Activated CD4-positive, alpha-beta T cell treated with anti-CD3 and anti-CD28 coated beads for 48 hours (primary cell): ENCODE results near the gene SRD5A1.
A peak's percentile ranks its signal among the peaks of the same experiment; 100 is the strongest.

Source experiments
- DNase-seq: peaks from one replicate; pipeline ENCODE4 v3.0.0-alpha.2; 2020

The SRD5A1 gene, protein sequence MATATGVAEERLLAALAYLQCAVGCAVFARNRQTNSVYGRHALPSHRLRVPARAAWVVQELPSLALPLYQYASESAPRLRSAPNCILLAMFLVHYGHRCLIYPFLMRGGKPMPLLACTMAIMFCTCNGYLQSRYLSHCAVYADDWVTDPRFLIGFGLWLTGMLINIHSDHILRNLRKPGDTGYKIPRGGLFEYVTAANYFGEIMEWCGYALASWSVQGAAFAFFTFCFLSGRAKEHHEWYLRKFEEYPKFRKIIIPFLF

DNA sequence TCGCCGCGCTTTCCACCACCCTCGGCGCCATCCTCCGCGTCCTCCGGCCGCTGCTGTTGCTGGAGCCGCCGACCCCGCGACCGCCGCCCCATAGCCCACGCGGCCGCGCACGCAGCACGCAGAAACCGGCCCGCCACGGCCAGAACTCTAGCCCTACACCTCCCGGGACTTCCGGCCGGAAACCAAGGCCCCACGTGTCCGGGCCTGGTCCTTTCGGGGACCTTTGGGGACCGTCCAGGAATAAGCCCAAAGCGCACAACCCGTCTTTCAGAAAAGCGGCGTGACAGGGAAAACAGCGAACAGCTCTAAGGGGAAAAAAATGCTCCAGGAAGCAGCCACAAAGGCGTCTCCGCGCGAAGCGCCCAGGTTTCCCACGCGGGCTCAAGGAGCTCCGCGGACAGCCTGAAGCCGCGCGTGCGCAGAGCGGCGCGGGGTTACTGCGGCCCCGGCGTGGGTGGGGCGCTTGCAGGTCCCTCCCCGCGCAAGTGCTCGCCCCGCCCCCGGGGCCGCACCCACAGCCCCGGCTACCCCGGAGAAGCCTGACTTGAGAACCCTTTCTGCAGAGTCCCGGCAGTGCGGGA lies at the start of gene SRD5A1, which contains the start of gene NSUN2:
Gene SRD5A1 (plus strand): TSS at position 553 of the 581 bp plus-strand sequence. CDS start 137 bp downstream, outside the sequence.
Gene NSUN2 (minus strand): TSS at position 157 of the 581 bp plus-strand sequence. CDS start 65 bp downstream, at position 92.
- peak; percentile 93 for DNase-seq

DNA sequence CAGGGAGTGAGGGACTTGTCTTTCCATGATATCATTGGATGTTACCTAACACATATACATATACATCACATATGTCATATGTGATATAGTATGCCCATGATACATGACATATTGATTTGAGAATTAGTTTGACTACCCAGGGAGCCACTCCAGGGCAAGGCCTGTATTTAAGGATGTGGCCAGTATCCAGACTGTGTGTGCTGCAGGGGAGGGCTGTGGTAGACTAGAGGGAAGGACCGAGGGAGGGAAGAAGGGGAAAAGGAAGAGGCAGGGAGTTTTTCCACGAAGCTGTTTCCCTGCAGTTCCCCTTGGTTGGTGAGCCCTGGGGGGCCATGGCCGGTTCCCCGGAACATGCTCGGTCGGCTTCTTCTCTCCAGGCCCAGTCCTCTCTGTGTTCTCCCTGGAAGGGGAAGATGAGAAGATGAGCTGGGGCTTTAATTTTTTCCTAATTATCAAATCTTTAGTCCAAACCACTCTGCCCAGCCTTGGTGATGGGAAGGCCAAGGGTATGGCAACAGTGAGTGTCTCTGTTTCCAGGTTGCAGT lies 49.1 kb upstream of the SRD5A1 start:
- no peak for DNase-seq

DNA sequence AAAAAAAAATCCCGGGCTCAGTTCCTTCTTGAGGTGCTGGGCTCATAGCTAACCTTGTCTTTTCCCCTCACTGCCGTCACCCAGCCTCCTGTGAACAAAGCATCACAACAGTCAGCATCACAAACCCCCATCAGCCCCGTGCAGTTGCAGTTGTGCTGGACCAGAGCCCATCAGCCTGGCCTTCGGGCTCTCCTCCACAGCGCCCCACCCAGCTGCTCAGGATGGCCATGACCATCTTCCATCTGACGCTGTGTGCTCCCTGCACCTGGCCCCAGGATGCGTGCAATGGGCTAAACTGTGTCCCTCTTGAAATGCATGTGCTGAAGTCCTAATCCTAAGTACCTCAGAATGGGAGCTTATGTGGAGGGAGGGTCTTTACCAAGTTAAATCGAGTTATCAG lies 48.5 kb upstream of the SRD5A1 start:
- no peak for DNase-seq

DNA sequence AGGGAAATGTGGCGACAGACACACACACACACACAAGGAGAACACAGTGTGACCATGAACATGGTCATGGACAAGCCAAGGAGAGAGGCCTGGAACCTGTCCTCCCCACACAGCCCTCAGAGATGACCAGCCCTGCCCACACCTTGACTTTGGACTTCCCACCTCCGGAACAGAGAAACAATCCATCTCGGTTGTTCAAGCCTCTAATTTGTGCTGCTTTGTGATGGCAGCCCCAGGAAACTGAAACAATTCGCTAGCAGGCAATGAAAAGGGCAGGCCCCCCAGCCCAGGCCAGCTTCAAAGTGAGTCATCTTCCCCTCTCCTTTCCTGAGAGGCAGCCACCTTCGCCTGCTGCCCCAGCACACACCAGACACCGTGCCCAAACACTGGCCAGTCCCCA lies 48.1 kb upstream of the SRD5A1 start:
- no peak for DNase-seq

DNA sequence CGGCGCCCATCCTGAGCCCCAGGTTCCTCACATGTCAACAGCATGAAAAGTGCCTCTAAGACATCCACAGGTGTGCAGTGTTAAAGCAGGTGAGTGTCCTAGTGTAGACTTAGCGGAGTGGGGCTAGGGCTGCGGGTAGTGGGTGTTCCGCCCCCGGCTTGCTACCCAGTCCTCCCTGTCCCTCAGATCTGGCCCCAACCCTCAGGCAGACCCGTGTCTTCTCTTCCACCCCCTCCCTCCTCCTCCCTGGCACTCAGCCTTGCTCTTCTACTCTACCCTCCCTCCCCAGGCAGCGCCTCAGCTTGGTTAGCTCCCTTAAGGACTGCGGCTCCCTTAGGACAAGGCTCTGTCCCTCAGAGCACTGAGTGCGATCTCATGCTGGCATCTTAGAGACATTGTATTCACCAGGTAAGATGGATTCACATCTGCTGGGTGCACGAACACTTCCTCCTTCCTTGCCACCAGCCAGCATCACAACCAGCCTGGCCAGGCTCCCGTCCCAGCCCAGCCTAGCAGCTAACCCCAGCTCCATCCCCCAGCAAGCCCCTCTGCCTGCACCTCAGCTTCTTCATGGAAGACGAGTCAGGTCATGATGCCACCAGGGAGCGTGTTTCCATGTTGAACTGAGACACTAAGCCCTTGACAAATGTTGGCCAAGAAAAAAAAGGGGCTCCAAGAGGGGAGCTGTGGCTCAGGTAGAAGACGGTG lies 47.1 kb upstream of the SRD5A1 start:
- DNase-seq: no peak

DNA sequence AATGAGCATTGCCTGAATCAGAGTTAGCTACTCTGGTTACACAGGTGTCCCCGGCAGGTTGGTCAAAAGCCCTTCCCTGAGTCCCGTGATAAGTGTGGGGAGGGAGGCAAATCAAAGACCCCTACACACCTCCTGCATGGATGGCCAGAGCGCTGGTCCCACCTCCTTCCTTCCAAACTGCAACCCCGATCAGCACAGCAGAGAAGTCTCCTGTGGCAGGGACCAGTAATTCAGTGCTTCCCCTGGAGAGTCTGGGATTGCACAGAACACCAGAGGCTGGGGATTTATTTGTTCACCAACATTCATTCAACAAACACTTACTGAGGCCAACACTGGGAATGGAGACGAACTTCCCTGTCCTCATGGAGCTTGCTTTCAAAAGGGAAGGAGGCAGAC lies 46.6 kb upstream of the SRD5A1 start:
- DNase-seq: no peak

DNA sequence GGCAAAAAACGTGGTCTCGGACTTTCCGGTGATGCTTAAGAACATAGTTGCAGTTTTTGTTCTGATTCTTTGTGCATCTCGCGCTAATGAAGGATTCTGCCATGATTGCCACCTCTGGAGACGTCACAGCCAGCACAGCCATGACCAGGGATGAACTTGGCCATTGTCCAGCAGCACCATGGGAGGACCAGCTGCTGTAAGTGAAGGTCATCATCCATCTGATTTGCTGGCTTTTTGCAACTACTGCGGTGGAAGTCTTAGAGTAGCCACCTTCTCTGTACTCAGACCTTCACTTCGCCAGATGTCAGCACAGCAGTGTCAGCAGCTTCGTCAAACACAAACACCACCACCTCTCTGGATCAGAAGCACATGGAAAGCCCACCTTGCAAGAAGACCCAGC lies 46.1 kb upstream of the SRD5A1 start:
- no peak for DNase-seq

DNA sequence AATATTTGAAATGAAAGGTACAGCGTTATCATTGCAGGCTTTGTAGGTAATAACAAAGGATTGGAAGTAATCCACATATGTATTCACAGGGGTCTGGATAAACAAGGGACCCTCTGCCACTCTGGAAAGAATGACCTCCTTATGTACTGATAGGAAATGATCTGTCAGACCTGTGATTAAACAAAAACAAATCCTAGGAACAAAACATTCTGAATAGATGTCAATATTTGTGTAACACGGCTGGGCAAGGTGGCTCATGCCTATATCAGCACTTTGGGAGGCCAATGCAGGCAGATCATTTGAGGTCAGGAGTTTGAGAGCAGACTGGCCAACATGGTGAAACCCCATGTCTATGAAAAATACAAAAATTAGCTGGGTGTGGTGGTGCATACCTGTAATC lies 42.7 kb upstream of the SRD5A1 start:
- DNase-seq: no peak

DNA sequence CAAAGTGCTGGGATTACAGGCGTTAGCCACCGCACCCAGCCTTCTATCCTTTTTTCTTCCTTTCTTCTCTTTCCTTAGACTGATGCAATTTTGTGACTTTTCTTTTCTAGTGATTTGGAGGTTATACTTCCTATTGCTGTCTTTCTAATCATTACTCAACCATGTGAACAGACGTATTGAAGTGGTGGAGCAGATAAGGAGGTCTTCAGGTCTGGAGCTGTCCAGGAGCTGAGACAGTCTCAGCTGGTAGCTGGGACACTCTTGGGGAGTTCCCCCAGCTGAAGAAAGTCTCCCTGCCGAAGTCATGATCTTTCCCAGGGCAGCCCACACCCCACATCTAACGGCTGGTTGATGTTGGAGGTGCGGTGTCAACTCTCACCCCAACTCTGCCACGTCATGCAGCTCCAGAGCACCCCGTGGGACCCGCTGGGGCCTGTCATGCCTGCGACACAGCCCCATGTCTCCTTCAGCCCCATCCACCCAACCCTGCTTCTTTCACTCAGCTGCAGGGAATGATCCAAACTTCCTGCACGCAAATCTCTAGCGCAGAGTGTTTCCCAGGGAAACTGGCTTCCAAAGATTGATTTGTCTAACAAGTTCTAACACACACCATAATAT lies 41.5 kb upstream of the SRD5A1 start:
- no peak for DNase-seq

DNA sequence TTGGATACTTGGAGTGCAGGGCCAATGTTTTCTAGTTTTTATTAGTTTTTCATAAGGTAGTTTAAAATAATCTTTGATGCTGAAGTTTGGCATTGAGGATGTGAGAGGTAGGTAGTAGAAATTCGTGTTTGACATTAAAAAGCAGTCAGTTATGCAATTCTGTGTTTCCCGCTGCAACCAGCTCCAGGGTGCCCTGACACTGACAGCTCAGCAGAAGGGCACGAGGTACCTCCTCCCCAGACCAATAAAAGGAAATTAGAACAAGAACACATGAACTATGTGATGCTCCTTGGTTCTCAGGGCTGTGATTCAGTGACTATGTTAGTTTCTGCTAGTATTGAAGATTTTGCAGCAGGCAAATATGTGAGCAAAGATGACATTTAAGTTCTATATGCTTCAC lies 40.6 kb upstream of the SRD5A1 start:
- DNase-seq: no peak

DNA sequence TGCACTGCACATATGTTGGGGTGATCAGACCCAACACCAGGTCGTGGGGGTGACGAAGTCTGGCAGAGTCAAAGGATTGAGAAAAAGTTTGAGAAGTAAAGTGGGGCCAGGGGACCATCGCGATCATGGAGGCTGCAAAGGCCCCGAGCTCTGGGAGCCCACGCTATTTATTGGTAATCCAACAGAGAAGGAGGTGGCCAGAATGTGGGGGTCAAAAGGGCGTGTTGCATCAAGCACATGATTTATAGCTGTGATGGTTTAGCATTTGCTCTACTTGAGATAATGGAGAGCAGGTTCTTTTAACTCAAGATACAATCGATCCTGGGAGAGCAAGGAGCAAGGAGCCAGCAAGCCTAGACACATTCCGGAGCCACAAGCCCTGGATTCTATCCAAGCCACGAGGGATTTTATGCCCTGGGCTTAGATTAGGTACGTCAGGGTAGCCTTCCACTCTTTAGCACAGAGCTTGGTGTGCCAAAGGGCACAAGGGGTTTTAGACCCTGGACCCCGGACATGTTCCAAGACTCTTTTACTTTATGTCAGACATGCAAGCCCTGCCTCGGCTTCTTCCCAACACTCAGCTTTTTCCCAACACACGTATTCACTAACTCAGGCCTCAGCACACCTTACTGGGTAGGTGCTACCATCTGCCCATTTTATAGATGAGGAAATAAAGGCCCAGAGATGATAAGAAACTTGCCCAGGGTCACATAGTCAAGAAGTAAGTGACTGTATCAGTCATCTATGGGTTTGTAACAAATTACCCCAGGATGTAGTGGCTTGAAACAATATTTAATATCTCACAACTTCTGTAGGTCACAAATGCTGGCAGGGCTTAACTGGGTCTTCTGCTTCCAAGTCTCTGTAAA lies 39.9 kb upstream of the SRD5A1 start:
- DNase-seq: no peak

DNA sequence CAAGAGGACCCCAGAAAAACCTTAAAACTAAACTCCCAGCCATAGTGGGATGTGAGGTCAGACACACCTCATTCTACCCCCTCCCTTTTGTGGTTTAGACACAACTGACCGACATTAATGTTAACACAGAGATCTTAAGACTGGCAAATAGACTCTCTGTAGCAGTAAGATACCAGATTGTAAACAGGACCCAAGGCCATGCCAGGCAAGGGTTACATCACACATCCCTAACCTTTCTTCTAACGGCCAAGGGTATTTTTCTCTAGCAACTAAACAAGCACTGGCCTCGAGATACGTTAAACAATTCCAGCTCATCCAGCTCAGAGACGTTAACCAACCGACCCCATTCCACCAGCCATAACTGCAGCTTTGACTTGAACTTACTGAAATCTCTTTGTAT lies 39.2 kb upstream of the SRD5A1 start:
- no peak for DNase-seq

DNA sequence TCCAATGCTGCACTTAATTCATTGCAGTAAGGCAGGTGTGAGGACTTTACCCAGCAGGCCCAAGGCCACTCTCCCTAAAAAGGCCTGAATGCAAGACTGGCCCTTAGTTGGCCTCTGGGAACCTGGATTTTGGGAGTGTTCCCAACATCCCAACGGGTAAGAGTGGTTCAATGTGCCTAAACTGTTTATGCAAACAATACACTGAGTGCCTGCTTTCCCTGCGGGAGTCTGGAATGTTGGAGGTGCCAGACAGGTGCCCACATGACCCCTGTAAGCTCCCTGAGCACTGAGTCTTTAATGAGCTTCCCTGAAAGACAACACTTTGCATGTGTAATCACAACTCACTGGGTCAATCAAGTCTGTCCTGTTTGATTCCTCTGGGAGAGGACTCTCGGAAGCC lies 37.8 kb upstream of the SRD5A1 start:
- no peak for DNase-seq

DNA sequence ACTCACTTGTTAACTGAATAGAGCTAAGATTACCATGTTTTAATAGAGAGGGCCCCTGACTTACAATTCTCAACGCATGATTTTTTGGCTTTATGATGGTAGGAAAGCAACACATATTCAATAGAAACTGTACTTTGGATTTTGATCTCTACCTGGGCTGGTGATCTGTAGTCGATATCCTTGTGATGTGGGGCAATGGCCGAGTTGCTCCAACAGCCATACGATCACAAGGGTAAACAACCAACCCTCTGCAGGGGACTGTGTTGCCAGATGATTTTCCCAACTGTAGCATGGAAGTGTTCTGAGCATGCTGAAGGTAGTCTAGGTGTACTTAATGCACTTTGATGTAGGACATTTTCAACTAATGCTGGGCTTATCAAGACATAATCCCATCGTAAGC lies 36.9 kb upstream of the SRD5A1 start:
- DNase-seq: no peak

DNA sequence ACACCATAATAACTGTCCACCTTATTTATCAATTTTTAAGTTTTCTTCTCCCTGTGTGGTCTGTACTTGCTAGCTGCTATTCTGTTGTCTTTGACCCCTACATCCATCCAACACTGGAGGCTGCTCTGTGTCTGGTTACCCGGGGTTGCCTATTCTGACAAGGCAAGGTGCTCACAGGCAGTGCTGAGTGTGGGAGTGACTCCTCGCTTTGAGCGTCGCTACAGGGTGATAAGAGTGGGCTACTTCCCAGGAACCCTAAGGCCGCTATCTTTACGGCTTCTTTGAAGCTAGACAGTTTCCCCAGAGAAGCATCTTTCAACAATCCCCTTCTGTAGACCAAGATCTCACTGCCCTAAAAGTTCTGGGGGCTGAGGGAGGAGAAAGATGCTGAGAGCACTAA lies 35.7 kb upstream of the SRD5A1 start:
- DNase-seq: no peak

DNA sequence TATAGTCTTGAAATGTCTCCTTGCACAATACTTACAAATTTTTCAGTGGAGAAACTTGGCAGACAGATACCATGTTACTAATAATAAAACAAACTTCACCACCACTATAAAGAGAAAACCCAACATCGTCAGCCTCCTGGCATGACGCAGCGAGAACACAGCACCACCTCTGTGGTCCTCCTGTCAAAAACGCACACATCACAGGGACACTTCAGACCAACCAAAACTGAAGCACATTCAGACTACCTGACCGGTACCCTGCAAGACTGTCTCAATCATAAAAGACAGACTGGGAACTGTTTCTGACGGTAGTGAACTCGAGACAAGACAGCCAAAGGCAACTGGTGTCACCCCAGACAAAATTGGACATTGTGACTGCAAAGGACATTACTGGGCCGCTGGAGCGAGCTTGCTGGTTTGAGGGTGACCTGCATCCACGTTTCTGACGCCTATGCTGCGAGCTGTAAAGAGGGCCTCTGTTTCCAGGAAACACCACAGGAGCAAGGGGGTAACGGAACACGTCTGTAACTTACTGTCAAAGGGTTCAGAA lies 34.8 kb upstream of the SRD5A1 start:
- no peak for DNase-seq

DNA sequence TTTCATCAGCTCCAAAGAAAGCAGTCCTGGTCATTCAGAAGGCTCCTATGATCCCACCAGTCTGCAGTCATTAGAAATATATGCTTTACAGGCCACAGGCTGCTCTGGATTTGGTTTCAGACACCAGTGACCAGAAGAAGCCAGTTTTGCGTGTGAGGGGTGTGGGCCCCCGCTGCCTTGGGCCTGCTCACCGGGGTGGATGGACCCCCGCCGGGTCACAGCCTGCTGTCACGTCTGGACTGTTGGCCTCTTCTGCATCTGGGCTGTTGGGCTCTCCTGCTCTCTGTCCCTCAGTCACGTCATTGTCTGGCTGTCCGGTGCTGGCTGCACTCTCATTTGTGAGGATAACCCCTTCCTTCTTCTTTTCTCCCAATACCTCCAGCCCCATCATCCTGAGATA lies 33.5 kb upstream of the SRD5A1 start:
- DNase-seq: no peak

DNA sequence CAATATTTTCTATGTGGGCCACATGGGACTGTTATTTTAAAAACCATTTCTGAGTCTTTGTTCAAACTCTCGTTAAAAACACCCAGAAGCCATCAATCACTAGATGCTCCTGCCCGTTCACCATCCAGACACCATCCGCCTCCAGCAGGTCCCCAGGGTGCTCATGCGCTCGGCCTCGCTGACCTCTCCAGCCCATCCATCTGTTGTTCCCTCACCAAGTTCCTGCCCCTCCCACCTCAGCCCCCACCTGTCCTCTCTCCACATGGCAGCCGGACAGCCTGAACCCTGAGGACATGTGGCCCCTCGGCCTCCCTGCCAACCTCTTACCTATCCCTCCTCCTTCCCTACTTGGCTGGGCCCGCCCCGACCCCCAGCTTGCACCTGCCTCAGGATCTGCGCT lies 32.0 kb upstream of the SRD5A1 start:
- DNase-seq: no peak

DNA sequence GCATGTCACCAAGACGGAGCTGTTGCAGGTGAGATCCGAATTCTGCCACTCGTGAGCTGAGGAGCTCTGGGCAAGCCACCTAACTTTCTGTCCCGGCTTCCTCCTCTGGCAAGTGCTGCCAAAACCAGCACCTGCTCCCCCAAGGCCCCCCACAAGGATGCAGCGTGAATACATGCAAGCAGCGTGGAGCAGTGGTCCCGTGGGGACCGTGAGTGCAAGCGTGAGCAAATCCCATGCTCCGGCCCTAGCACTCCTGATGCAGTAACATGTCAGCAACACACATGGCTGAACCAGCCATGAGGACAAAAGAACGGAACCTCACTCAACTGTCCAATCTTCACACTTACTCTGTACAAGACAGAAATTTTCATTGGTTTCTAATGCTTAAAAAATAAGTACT lies 31.4 kb upstream of the SRD5A1 start:
- DNase-seq: no peak

DNA sequence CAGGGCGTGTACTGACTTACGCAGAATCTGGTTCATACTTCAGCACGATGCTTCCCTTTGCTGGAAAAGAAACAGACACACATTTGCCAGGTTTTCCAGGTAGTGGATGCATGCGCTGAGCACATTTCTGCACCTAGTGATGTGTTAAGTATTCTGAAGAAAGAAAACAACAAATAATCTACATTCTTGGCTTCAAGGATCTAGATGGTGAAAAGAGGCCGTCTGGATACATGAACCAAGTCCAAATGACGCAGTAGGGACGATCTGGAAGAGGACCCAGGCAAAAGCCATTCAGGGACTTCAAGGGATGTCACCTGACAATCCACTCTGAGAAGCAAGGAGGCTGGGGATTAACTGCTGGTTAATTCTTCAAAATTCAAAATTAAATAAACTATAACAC lies 30.8 kb upstream of the SRD5A1 start:
- no peak for DNase-seq

DNA sequence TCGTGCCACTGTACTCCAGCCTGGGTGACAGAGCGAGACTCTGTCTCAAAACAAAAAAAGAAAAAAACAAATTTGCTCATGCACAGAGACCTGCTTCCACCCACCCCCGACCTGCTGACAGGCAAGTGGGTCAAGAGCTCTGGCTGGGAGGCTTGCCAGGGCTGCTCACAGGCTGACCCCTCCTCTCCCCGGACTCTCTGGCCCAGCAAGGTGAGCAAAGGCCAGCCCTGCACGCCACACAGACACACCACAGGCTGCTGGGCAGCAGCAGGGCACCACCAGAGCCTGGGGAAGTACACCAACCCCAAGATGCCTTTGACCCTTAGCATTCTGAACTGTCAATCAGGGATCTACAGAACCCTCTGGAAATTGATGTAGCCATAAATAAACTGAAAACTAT lies 29.6 kb upstream of the SRD5A1 start:
- no peak for DNase-seq

DNA sequence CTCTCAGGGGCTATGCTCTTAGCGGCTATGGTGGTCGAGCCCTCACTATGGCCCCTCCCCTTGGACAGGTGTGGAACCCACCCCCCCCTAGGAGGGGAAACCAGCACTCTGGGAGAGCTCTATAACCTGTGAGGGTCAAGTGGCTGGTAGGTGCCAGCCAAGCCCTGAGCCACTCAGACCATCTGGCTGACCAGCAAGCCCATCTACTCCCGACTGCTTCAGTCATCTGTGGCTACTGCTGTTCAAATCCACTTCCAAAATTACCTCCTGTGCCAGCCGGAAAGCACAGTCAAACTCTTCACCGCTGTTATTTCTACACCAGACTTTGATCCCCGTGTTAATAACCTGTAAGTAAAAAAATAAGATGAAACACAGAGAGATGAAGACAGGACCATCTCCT lies 28.9 kb upstream of the SRD5A1 start:
- no peak for DNase-seq
